ENCODE data around the gene PGLYRP1.

DNA sequence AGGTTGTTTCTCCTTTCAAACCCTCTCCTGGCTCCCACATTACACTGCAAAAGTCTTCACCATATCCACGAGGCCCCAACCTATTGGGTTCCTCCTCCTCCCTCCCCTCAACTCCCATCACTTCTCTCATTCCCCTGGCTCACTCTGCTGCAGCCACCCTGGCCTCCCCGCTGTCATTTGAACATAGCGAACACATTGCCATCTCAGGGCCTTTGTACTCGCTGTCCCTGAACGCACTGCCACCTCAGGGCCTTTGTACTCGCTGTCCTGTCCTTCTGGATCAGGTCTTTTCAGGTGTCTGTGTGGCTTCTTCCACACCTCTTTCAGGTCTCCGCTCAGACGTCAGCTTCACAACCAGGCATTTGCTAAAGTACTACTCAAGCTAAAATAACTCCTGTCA is 25.9 kb downstream of the PGLYRP1 start:
- TF ChIP-seq MAX (IDR thresholded peaks at IDR 0.05) (no peak), CREB1 (IDR thresholded peaks at IDR 0.05; ENCODE audit: low read depth) (no peak), TCF12 (IDR thresholded peaks at IDR 0.05; ENCODE audit: low read depth) (no peak), CEBPB (IDR thresholded peaks at IDR 0.05) (no peak), FOXM1 (IDR thresholded peaks at IDR 0.05; ENCODE audit: borderline replicate concordance, low read depth) (no peak), EP300 (IDR thresholded peaks at IDR 0.05; ENCODE audit: borderline replicate concordance) (no peak)
- TF ChIP-seq, protein P1, sequence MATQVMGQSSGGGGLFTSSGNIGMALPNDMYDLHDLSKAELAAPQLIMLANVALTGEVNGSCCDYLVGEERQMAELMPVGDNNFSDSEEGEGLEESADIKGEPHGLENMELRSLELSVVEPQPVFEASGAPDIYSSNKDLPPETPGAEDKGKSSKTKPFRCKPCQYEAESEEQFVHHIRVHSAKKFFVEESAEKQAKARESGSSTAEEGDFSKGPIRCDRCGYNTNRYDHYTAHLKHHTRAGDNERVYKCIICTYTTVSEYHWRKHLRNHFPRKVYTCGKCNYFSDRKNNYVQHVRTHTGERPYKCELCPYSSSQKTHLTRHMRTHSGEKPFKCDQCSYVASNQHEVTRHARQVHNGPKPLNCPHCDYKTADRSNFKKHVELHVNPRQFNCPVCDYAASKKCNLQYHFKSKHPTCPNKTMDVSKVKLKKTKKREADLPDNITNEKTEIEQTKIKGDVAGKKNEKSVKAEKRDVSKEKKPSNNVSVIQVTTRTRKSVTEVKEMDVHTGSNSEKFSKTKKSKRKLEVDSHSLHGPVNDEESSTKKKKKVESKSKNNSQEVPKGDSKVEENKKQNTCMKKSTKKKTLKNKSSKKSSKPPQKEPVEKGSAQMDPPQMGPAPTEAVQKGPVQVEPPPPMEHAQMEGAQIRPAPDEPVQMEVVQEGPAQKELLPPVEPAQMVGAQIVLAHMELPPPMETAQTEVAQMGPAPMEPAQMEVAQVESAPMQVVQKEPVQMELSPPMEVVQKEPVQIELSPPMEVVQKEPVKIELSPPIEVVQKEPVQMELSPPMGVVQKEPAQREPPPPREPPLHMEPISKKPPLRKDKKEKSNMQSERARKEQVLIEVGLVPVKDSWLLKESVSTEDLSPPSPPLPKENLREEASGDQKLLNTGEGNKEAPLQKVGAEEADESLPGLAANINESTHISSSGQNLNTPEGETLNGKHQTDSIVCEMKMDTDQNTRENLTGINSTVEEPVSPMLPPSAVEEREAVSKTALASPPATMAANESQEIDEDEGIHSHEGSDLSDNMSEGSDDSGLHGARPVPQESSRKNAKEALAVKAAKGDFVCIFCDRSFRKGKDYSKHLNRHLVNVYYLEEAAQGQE (IDR thresholded peaks at IDR 0.05; ENCODE audit: low read depth), result no peak

Measured in Ishikawa (cell line).